HCT116 (cell line): ENCODE results near the gene MRPL42. TPM values are rescaled to one million over a fixed set of nuclear protein-coding genes. Genes with fewer than 3 reads are reported as not detected.
A peak's percentile ranks its signal among the peaks of the same experiment; 100 is the strongest.

Experiments
- ATAC-seq: fragments of 200-7000 bp; cut with Tn5 transposase; 2 replicates; pipeline ENCODE4 v1.9.1; 2020; ENCODE audit warnings: mild to moderate bottlenecking, moderate library complexity
- Bru-seq: library from RNA; stranded (reverse); fragments of 400-500 nt; gene quantifications from one replicate; lab custom pipeline; 2021; lab: Mats Ljungman, UMichigan
- BruChase-seq, 2 experiments: library from RNA; stranded (reverse); fragments of 400-500 nt; gene quantifications; one replicate each; lab custom pipeline; 2021; lab: Mats Ljungman, UMichigan
- BruUV-seq: library from RNA; stranded (reverse); fragments of 400-500 nt; replicated peaks from 2 replicates; lab custom pipeline; 2021; lab: Mats Ljungman, UMichigan
- CTCF ChIA-PET: fragments of 300-600 bp; sonication (Branson Sonifier 250); formaldehyde crosslinking; loops from one replicate; lab custom pipeline; 2021; ENCODE audit warnings: antibody characterized with exemption; lab: Charles Lee
- POLR2A ChIA-PET: fragments of 300-600, 350-600 bp; sonication (Branson Sonifier 250); formaldehyde crosslinking; loops from one replicate; lab custom pipeline; 2021; ENCODE audit warnings: antibody characterized with exemption; lab: Charles Lee
- RAD21 ChIA-PET, 2 experiments: fragments of 300-600 bp; sonication (Branson Sonifier 250); formaldehyde crosslinking; loops; one replicate each; lab custom pipeline; 2023; ENCODE audit warnings: low total read pairs in 2 of 2; ENCODE audit not compliant: uncharacterized antibody in 2 of 2, unreplicated experiment in 2 of 2, low non-redundant PET in 1 of 2; lab: Charles Lee
- DNase-seq: peaks from one replicate; pipeline ENCODE4 v3.0.0-alpha.2; 2010; ENCODE audit warnings: low read depth, low spot score
- H2AFZ ChIP-seq: fragments of 200-600 bp; shearing (Covaris generic), sonication (generic); 2 replicates; pipeline ENCODE4 v1.6.1; 2017; ENCODE audit warnings: low read depth, mixed run types, mixed read lengths, antibody characterized with exemption, low read length; ENCODE audit not compliant: poor library complexity, severe bottlenecking
- H3K27ac ChIP-seq: 2 replicates; pipeline ENCODE4 v1.5.1; 2012; ENCODE audit warnings: low read depth, low read length
- H3K27me3 ChIP-seq: fragments of 200-600 bp; sonication (generic); 2 replicates; pipeline ENCODE4 v1.6.1; 2016; ENCODE audit warnings: mixed run types, low read length, mixed read lengths; ENCODE audit not compliant: insufficient read depth
- H3K36me3 ChIP-seq, 2 experiments: fragments of 200-500 bp in 1 of 2; fragments of 200-600 bp in 1 of 2; sonication (Bioruptor generic) in 1 of 2; sonication (generic) in 1 of 2; 2 replicates each; pipeline versions ENCODE4 v1.5.1 to v1.6.1; 2014 to 2016; ENCODE audit warnings: low read length in 2 of 2, inconsistent platforms in 1 of 2, mixed read lengths in 1 of 2, mixed run types in 1 of 2; ENCODE audit not compliant: insufficient read depth in 2 of 2, control insufficient read depth in 1 of 2
- H3K4me1 ChIP-seq, 2 experiments: fragments of 200-600 bp in 1 of 2; sonication (generic) in 1 of 2; 2 replicates each; pipeline versions ENCODE4 v1.5.1 to v1.6.1; 2012 to 2017; ENCODE audit warnings: low read length in 2 of 2, inconsistent platforms in 1 of 2, mild to moderate bottlenecking in 1 of 2, mixed read lengths in 1 of 2, mixed run types in 1 of 2, moderate library complexity in 1 of 2; ENCODE audit not compliant: insufficient read depth in 2 of 2, control insufficient read depth in 1 of 2
- H3K4me2 ChIP-seq: fragments of 200-600 bp; sonication (generic); 2 replicates; pipeline ENCODE4 v1.6.1; 2017; ENCODE audit warnings: mixed run types, low read length, mixed read lengths
- H3K4me3 ChIP-seq, 2 experiments: fragments of 200-600 bp in 1 of 2; sonication (generic) in 1 of 2; replicated peaks in 1 of 2; 2 replicates each; pipeline ENCODE4 v1.5.1; 2011 to 2016; ENCODE audit warnings: low read length in 2 of 2, control low read depth in 1 of 2, low read depth in 1 of 2, mild to moderate bottlenecking in 1 of 2, mixed read lengths in 1 of 2, mixed run types in 1 of 2
- H3K79me2 ChIP-seq: fragments of 200-600 bp; sonication (generic); 2 replicates; pipeline ENCODE4 v1.6.1; 2017; ENCODE audit warnings: mild to moderate bottlenecking, mixed run types, low read length, moderate library complexity, mixed read lengths; ENCODE audit not compliant: insufficient read depth
- H3K9ac ChIP-seq: fragments of 200-600 bp; sonication (generic); 2 replicates; pipeline ENCODE4 v1.6.1; 2016; ENCODE audit warnings: low read length, mixed read lengths
- H3K9me2 ChIP-seq: fragments of 200-600 bp; sonication (generic), shearing (Covaris generic); 2 replicates; pipeline ENCODE4 v1.6.1; 2017; ENCODE audit warnings: mixed run types, mild to moderate bottlenecking, moderate library complexity; ENCODE audit not compliant: insufficient read depth
- H3K9me3 ChIP-seq, 2 experiments: fragments of 200-500 bp in 1 of 2; fragments of 200-600 bp in 1 of 2; sonication (Bioruptor generic) in 1 of 2; sonication (generic) in 1 of 2; 2 replicates each; pipeline ENCODE4 v1.6.1; 2014 to 2017; ENCODE audit warnings: low read length in 2 of 2, mixed read lengths in 2 of 2, inconsistent platforms in 1 of 2, low read depth in 1 of 2, mild to moderate bottlenecking in 1 of 2, mixed run types in 1 of 2, moderate library complexity in 1 of 2; ENCODE audit not compliant: control insufficient read depth in 1 of 2, insufficient read depth in 1 of 2
- H4K20me1 ChIP-seq: fragments of 200-600 bp; sonication (generic), shearing (Covaris generic); 2 replicates; pipeline ENCODE4 v1.6.1; 2017; ENCODE audit warnings: mixed run types, mild to moderate bottlenecking, moderate library complexity; ENCODE audit not compliant: insufficient read depth
- CBX3 ChIP-seq: IDR thresholded peaks from 2 replicates; pipeline ENCODE4 v1.6.1; 2012; ENCODE audit warnings: low read depth
- EGR1 ChIP-seq: IDR thresholded peaks from 2 replicates; pipeline ENCODE4 v1.6.1; 2012; ENCODE audit warnings: low read depth
- EZH2phosphoT487 ChIP-seq: fragments of 200-600 bp; IDR thresholded peaks from 2 replicates; pipeline ENCODE4 v1.6.1; 2018; ENCODE audit warnings: antibody characterized with exemption, borderline replicate concordance
- FOSL1 ChIP-seq: IDR thresholded peaks from 2 replicates; pipeline ENCODE4 v1.6.1; 2012; ENCODE audit warnings: low read depth
- MAX ChIP-seq: IDR thresholded peaks from 2 replicates; pipeline ENCODE4 v1.6.1; 2012
- POLR2A ChIP-seq: IDR thresholded peaks from 2 replicates; pipeline ENCODE4 v1.7.0; 2011; ENCODE audit warnings: borderline replicate concordance; ENCODE audit not compliant: insufficient read depth, insufficient read length; ENCODE audit errors: extremely low read depth
- POLR2AphosphoS5 ChIP-seq: IDR thresholded peaks from 2 replicates; pipeline ENCODE4 v1.6.1; 2011; ENCODE audit warnings: mild to moderate bottlenecking, low read depth, low read length, moderate library complexity
- RAD21 ChIP-seq: IDR thresholded peaks from 2 replicates; pipeline ENCODE4 v1.6.1; 2012; ENCODE audit warnings: low read depth, mild to moderate bottlenecking
- SIN3A ChIP-seq: IDR thresholded peaks from 2 replicates; pipeline ENCODE4 v1.6.1; 2012; ENCODE audit warnings: low read depth
- YY1 ChIP-seq: IDR thresholded peaks from 2 replicates; pipeline ENCODE4 v1.6.1; 2011; ENCODE audit warnings: low read length, low read depth, moderate library complexity, mild to moderate bottlenecking; ENCODE audit not compliant: insufficient replicate concordance; ENCODE audit errors: extremely low read depth
- intact Hi-C: fragments of 100-400 bp; cut with micrococcal nuclease; formaldehyde crosslinking; loops from 2 replicates; pipeline ENCODE4 v1.10.0; 2022
- long read RNA-seq: library from polyadenylated mRNA; unstranded; transcript quantifications from one replicate; pipeline ENCODE4 v2.0.0, GENCODE V29; 2021; ENCODE audit not compliant: unreplicated experiment
- polyA plus RNA-seq: library from polyadenylated mRNA; unstranded; fragments of >200 nt; gene quantifications from 2 replicates; pipeline ENCODE4 v1.2.1, GENCODE V29; 2012; ENCODE audit warnings: missing spikeins
- total RNA-seq: library from RNA; stranded (reverse); gene quantifications from one replicate; pipeline ENCODE4 v1.2.1, GENCODE V29; 2021; ENCODE audit not compliant: unreplicated experiment
- TF ChIP-seq, protein P1 (sequence below), 3 experiments: fragments of 200-600 bp in 1 of 3; sonication (generic) in 1 of 3; IDR thresholded peaks in 2 of 3; conservative IDR thresholded peaks in 1 of 3; 2 replicates each; pipeline ENCODE4 v1.5.1; 2012 to 2017; ENCODE audit warnings: low read depth in 2 of 3, low read length in 2 of 3, antibody characterized with exemption in 1 of 3, borderline replicate concordance in 1 of 3, control low read depth in 1 of 3, mild to moderate bottlenecking in 1 of 3, mixed read lengths in 1 of 3, mixed run types in 1 of 3, moderate library complexity in 1 of 3; ENCODE audit not compliant: insufficient read depth in 1 of 3

MRPL42 gene
- total RNA-seq = 120 TPM
- 49.7 and 72.2 TPM in 2 replicates for polyA plus RNA-seq
- percentile 90 among the genes with signal in this experiment for Bru-seq, nascent RNA
- percentile 97 among the genes with signal in this experiment for BruChase-seq, experiment 1, labeled RNA remaining after a 6-hour chase
- BruChase-seq, experiment 2, labeled RNA remaining after a 2-hour chase = percentile 94 among the genes with signal in this experiment
- long read RNA-seq, full-length matches to known transcripts = 168 of 197 reads
- long read RNA-seq, partial matches to known transcripts = 5 of 197 reads
- long read RNA-seq, other reads (novel, unspliced or antisense) = 24 of 197 reads

- peak within 1 kb of the TSS; percentile 78 for H3K4me2 ChIP-seq
- TF ChIP-seq YY1 = peak; percentile 97
- TF ChIP-seq EGR1 = no peak
- TF ChIP-seq, protein P1, sequence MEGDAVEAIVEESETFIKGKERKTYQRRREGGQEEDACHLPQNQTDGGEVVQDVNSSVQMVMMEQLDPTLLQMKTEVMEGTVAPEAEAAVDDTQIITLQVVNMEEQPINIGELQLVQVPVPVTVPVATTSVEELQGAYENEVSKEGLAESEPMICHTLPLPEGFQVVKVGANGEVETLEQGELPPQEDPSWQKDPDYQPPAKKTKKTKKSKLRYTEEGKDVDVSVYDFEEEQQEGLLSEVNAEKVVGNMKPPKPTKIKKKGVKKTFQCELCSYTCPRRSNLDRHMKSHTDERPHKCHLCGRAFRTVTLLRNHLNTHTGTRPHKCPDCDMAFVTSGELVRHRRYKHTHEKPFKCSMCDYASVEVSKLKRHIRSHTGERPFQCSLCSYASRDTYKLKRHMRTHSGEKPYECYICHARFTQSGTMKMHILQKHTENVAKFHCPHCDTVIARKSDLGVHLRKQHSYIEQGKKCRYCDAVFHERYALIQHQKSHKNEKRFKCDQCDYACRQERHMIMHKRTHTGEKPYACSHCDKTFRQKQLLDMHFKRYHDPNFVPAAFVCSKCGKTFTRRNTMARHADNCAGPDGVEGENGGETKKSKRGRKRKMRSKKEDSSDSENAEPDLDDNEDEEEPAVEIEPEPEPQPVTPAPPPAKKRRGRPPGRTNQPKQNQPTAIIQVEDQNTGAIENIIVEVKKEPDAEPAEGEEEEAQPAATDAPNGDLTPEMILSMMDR (IDR thresholded peaks at IDR 0.05 in 2 of 3, conservative IDR thresholded peaks at IDR 0.05 in 1 of 3; ENCODE audit: borderline replicate concordance in 1 of 3, insufficient read depth in 1 of 3, low read depth in 2 of 3, low read length in 2 of 3) = peak; percentile 60 to 79 (median 73); a peak in 5 of 6 replicates
- peak; percentile 93 for TF ChIP-seq POLR2AphosphoS5
- TF ChIP-seq EZH2phosphoT487 = no peak
- TF ChIP-seq SIN3A = peak; percentile 60; the same call in 1 of the 2 replicates
- no peak; the same call in 1 of the 2 replicates for TF ChIP-seq CBX3
- peak; percentile 97 for TF ChIP-seq MAX
- no peak for TF ChIP-seq FOSL1
- TF ChIP-seq POLR2A = peak; percentile 65
- TF ChIP-seq RAD21 = 0 out of 2 replicates have a peak, but pooled peaks have one; percentile 9
- ATAC-seq (peak; percentile 90), DNase-seq (peak; percentile 86)
- H3K9me3 ChIP-seq = no peaks in the 10 kb centered on the region
- peaks cover 5 to 10% of the 10 kb centered on the region in 2 experiments; a peak in 3 of 4 replicates for H3K4me1 ChIP-seq
- no peaks in the 10 kb centered on the region for H3K9me2 ChIP-seq
- H3K27me3 ChIP-seq = no peaks in the 10 kb centered on the region
- peak within 1 kb of the TSS; percentile 92 for H3K27ac ChIP-seq
- intact Hi-C loops = loop anchor here (2.0 kb wide), 1 partner anchor 25 kb away; no protein-coding TSS in a partner anchor
- peak within 1 kb of the TSS; percentile 72 for H2AFZ ChIP-seq
- H3K9ac ChIP-seq = peak within 1 kb of the TSS; percentile 87
- ChIA-PET POLR2A (interaction anchor here (0.7 to 1.4 kb wide), 3 partner anchors 31 to 635 kb away, joined by 3 read pairs; no protein-coding TSS in a partner anchor), RAD21 (no interaction called here), CTCF (interaction anchor here (0.7 to 1.0 kb wide), 3 partner anchors 35 to 728 kb away, joined by 3 read pairs; no protein-coding TSS in a partner anchor)
- peaks cover 12 to 14% of the 10 kb centered on the region in 2 experiments; a peak in 3 of 4 replicates for H3K36me3 ChIP-seq
- TSS peak; percentile 56 for BruUV-seq
- H3K4me3 ChIP-seq = peak within 1 kb of the TSS; percentile 74 to 80
- no peaks in the 10 kb centered on the region for H4K20me1 ChIP-seq
- H3K79me2 ChIP-seq = peaks cover 50% of the 10 kb centered on the region
These were observed at the start of gene MRPL42 for GRCh38 chr12:93467351-93468007. MRPL42 (plus strand) TSS chr12:93467514; CDS start chr12:93469286, 1,772 bp downstream.
